Activated T-cell treated with anti-CD3 and anti-CD28 coated beads for 24 hours (primary cell): ENCODE measurements around the gene SLC26A9.

Experiments
- DNase-seq: peaks from one replicate; pipeline ENCODE4 v3.0.0-alpha.2; 2020; ENCODE audit warnings: low read depth

Gene SLC26A9

GRCh38 chr1:205947024-205947423 lies 3.8 kb upstream of the SLC26A9 start:
- DNase-seq, result no peak

GRCh38 chr1:205945069-205945468 lies 1.8 kb upstream of the SLC26A9 start:
- DNase-seq, result no peak

GRCh38 chr1:205944525-205944924 lies 1.3 kb upstream of the SLC26A9 start:
- no peak for DNase-seq

- no peak for DNase-seq
Observed at GRCh38 chr1:205942631-205943159, 561 bp downstream of the SLC26A9 start.

- DNase-seq, result no peak
Observed at GRCh38 chr1:205940710-205941109, 2.5 kb downstream of the SLC26A9 start.

GRCh38 chr1:205939690-205940330 lies 3.4 kb downstream of the SLC26A9 start:
- DNase-seq, result no peak

GRCh38 chr1:205938682-205939081 lies 4.6 kb downstream of the SLC26A9 start:
- DNase-seq, result no peak

GRCh38 chr1:205936846-205937586 lies 6.2 kb downstream of the SLC26A9 start:
- DNase-seq, result no peak

- no peak for DNase-seq
Observed at GRCh38 chr1:205936311-205936710, 6.9 kb downstream of the SLC26A9 start.

- no peak for DNase-seq
Observed at GRCh38 chr1:205935869-205936268, 7.4 kb downstream of the SLC26A9 start.

- DNase-seq, result no peak
Observed at GRCh38 chr1:205934788-205935187, 8.5 kb downstream of the SLC26A9 start.

GRCh38 chr1:205933671-205934618 lies 9.3 kb downstream of the SLC26A9 start:
- DNase-seq, result no peak

GRCh38 chr1:205932776-205933175 lies 10.5 kb downstream of the SLC26A9 start:
- DNase-seq, result no peak

- no peak for DNase-seq
Observed at GRCh38 chr1:205930799-205931281, 12.4 kb downstream of the SLC26A9 start.

GRCh38 chr1:205930195-205930577 lies 13.1 kb downstream of the SLC26A9 start:
- DNase-seq, result no peak

- DNase-seq, result no peak
Observed at GRCh38 chr1:205929496-205930194, 13.6 kb downstream of the SLC26A9 start.

- DNase-seq, result no peak
Observed at GRCh38 chr1:205928317-205928716, 14.9 kb downstream of the SLC26A9 start.

- DNase-seq, result no peak
Observed at GRCh38 chr1:205927676-205928075, 15.6 kb downstream of the SLC26A9 start.

- DNase-seq, result no peak
Observed at GRCh38 chr1:205927247-205927646, 16.0 kb downstream of the SLC26A9 start.

GRCh38 chr1:205926636-205927035 lies 16.6 kb downstream of the SLC26A9 start:
- DNase-seq, result no peak

- DNase-seq, result no peak
Observed at GRCh38 chr1:205926213-205926612, 17.0 kb downstream of the SLC26A9 start.

- DNase-seq, result no peak
Observed at GRCh38 chr1:205925736-205926135, 17.5 kb downstream of the SLC26A9 start.
